ENCODE results near the gene SLCO2B1.
A peak's percentile ranks its signal among the peaks of the same experiment; 100 is the strongest.

The SLCO2B1 gene

GRCh38 chr11:75155570-75156422 lies 4.9 kb downstream of the SLCO2B1 start:
- Histone ChIP-seq H3K36me3 (ENCODE audit: control insufficient read depth, insufficient read depth, low read length, severe bottlenecking) (no peaks in the 10 kb centered on the region), H3K9ac (ENCODE audit: low read length) (no peak overlapping the region), H3K4me1 (ENCODE audit: control insufficient read depth, insufficient read depth, low read length) (peaks cover 7% of the 10 kb centered on the region), H3K9me3 (ENCODE audit: control insufficient read depth, low read length) (peaks cover 7% of the 10 kb centered on the region), H3K27me3 (replicated peaks; ENCODE audit: control insufficient read depth, insufficient read depth, low read length) (peaks cover 45% of the 10 kb centered on the region), H3K4me3 (ENCODE audit: low read length) (no peak overlapping the region)
- DNase-seq (ENCODE audit: low read depth): peak; percentile 5

DNA sequence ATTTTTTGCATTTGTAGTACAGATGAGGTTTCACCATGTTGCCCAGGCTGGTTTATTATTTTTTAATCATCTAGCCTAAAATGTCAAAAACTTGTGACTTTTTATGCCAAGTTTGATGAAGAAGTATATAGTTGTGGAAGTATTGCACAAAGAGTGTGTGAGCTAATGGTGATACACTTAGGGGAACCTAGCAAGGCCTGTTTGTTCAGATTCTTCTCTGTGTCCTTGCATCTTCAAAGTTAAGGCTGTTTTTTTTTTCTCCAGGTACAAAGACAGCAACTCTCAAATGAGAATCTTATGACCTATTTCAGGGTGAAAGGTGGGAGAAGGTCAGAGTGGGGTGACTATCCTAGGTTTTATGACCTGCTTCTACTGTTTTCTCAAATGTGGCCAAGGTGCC lies 7.3 kb downstream of the SLCO2B1 start:
- Histone ChIP-seq H3K36me3 (ENCODE audit: control insufficient read depth, insufficient read depth, low read length, severe bottlenecking) (no peaks in the 10 kb centered on the region), H3K9ac (ENCODE audit: low read length) (no peak overlapping the region), H3K4me3 (ENCODE audit: low read length) (no peak overlapping the region), H3K27me3 (replicated peaks; ENCODE audit: control insufficient read depth, insufficient read depth, low read length) (peaks cover 31% of the 10 kb centered on the region), H3K9me3 (ENCODE audit: control insufficient read depth, low read length) (peaks cover 22% of the 10 kb centered on the region), H3K4me1 (ENCODE audit: control insufficient read depth, insufficient read depth, low read length) (peaks cover 7% of the 10 kb centered on the region)
- no peak for DNase-seq (ENCODE audit: low read depth)

GRCh38 chr11:75158696-75159150 lies 7.8 kb downstream of the SLCO2B1 start:
- Histone ChIP-seq H3K9me3 (ENCODE audit: control insufficient read depth, low read length) (peaks cover 22% of the 10 kb centered on the region), H3K9ac (ENCODE audit: low read length) (no peak overlapping the region), H3K4me1 (ENCODE audit: control insufficient read depth, insufficient read depth, low read length) (peaks cover 7% of the 10 kb centered on the region), H3K36me3 (ENCODE audit: control insufficient read depth, insufficient read depth, low read length, severe bottlenecking) (no peaks in the 10 kb centered on the region), H3K4me3 (ENCODE audit: low read length) (no peak overlapping the region), H3K27me3 (replicated peaks; ENCODE audit: control insufficient read depth, insufficient read depth, low read length) (peaks cover 31% of the 10 kb centered on the region)
- DNase-seq (ENCODE audit: low read depth): no peak

GRCh38 chr11:75159151-75159953 lies 8.4 kb downstream of the SLCO2B1 start:
- no peak overlapping the region for H3K4me3 ChIP-seq (ENCODE audit: low read length)
- H3K27me3 ChIP-seq (replicated peaks; ENCODE audit: control insufficient read depth, insufficient read depth, low read length): peaks cover 36% of the 10 kb centered on the region
- peaks cover 22% of the 10 kb centered on the region for H3K9me3 ChIP-seq (ENCODE audit: control insufficient read depth, low read length)
- no peak for DNase-seq (ENCODE audit: low read depth)
- no peaks in the 10 kb centered on the region for H3K36me3 ChIP-seq (ENCODE audit: control insufficient read depth, insufficient read depth, low read length, severe bottlenecking)
- H3K9ac ChIP-seq (ENCODE audit: low read length): no peak overlapping the region
- peaks cover 7% of the 10 kb centered on the region for H3K4me1 ChIP-seq (ENCODE audit: control insufficient read depth, insufficient read depth, low read length)

GRCh38 chr11:75160220-75160757 lies 9.4 kb downstream of the SLCO2B1 start:
- H3K9ac ChIP-seq (ENCODE audit: low read length): no peak overlapping the region

GRCh38 chr11:75160880-75161279 lies 10.0 kb downstream of the SLCO2B1 start:
- no peak for DNase-seq (ENCODE audit: low read depth)
- H3K4me3 ChIP-seq (ENCODE audit: low read length): no peak overlapping the region
- peaks cover 4% of the 10 kb centered on the region for H3K4me1 ChIP-seq (ENCODE audit: control insufficient read depth, insufficient read depth, low read length)
- no peaks in the 10 kb centered on the region for H3K36me3 ChIP-seq (ENCODE audit: control insufficient read depth, insufficient read depth, low read length, severe bottlenecking)
- no peak overlapping the region for H3K9ac ChIP-seq (ENCODE audit: low read length)
- peaks cover 22% of the 10 kb centered on the region for H3K9me3 ChIP-seq (ENCODE audit: control insufficient read depth, low read length)
- peaks cover 41% of the 10 kb centered on the region for H3K27me3 ChIP-seq (replicated peaks; ENCODE audit: control insufficient read depth, insufficient read depth, low read length)

More at GRCh38 chr11:75160220-75160757, 9.4 kb downstream of the SLCO2B1 start:
- peaks cover 41% of the 10 kb centered on the region for H3K27me3 ChIP-seq (replicated peaks; ENCODE audit: control insufficient read depth, insufficient read depth, low read length)
- H3K9me3 ChIP-seq (ENCODE audit: control insufficient read depth, low read length): peaks cover 22% of the 10 kb centered on the region
- H3K36me3 ChIP-seq (ENCODE audit: control insufficient read depth, insufficient read depth, low read length, severe bottlenecking): no peaks in the 10 kb centered on the region
- no peak overlapping the region for H3K4me3 ChIP-seq (ENCODE audit: low read length)
- peaks cover 7% of the 10 kb centered on the region for H3K4me1 ChIP-seq (ENCODE audit: control insufficient read depth, insufficient read depth, low read length)
- DNase-seq (ENCODE audit: low read depth): no peak

DNA sequence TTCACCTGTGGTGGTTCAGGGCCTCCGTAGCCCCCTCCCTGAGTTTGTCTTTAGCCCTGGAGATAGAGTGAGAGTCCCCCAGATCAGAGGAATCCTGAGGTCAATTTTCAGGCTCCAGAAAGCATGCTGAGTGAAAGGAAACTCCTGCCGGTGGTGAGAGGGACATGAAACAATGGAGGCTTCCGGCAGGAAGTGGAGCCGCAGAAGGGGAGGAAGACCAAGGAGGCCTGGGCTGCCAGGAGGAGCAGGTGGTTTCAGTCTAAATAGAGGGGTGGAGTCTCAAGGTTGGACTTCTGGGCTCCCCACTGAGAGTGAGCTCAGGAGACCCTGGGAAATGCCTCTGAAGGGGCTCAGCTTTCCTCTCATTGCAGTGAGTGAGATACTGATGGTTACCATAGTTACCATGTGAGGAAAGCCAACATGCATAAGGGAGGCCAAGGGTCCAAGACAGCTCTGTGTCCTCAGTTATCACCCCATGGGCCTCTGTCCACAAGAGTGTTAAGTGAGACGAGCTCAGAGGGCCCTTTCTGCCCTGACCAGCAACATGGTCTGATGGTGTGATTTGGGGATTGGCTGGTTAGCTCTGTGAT lies 10.7 kb downstream of the SLCO2B1 start:
- Histone ChIP-seq H3K4me3 (ENCODE audit: low read length) (no peak overlapping the region), H3K9ac (ENCODE audit: low read length) (no peak overlapping the region), H3K27me3 (replicated peaks; ENCODE audit: control insufficient read depth, insufficient read depth, low read length) (peaks cover 38% of the 10 kb centered on the region), H3K4me1 (ENCODE audit: control insufficient read depth, insufficient read depth, low read length) (no peaks in the 10 kb centered on the region), H3K9me3 (ENCODE audit: control insufficient read depth, low read length) (peaks cover 22% of the 10 kb centered on the region), H3K36me3 (ENCODE audit: control insufficient read depth, insufficient read depth, low read length, severe bottlenecking) (no peaks in the 10 kb centered on the region)
- no peak for DNase-seq (ENCODE audit: low read depth)

GRCh38 chr11:75162954-75163353 lies 12.0 kb downstream of the SLCO2B1 start:
- no peaks in the 10 kb centered on the region for H3K36me3 ChIP-seq (ENCODE audit: control insufficient read depth, insufficient read depth, low read length, severe bottlenecking)
- no peak overlapping the region for H3K9ac ChIP-seq (ENCODE audit: low read length)
- peaks cover 22% of the 10 kb centered on the region for H3K9me3 ChIP-seq (ENCODE audit: control insufficient read depth, low read length)
- H3K4me3 ChIP-seq (ENCODE audit: low read length): no peak overlapping the region
- no peaks in the 10 kb centered on the region for H3K4me1 ChIP-seq (ENCODE audit: control insufficient read depth, insufficient read depth, low read length)
- H3K27me3 ChIP-seq (replicated peaks; ENCODE audit: control insufficient read depth, insufficient read depth, low read length): peaks cover 45% of the 10 kb centered on the region
- DNase-seq (ENCODE audit: low read depth): no peak

- no peak for DNase-seq (ENCODE audit: low read depth)
- Histone ChIP-seq H3K36me3 (ENCODE audit: control insufficient read depth, insufficient read depth, low read length, severe bottlenecking) (no peaks in the 10 kb centered on the region), H3K27me3 (replicated peaks; ENCODE audit: control insufficient read depth, insufficient read depth, low read length) (peaks cover 56% of the 10 kb centered on the region), H3K4me3 (ENCODE audit: low read length) (no peak overlapping the region), H3K9me3 (ENCODE audit: control insufficient read depth, low read length) (peaks cover 22% of the 10 kb centered on the region), H3K9ac (ENCODE audit: low read length) (no peak overlapping the region), H3K4me1 (ENCODE audit: control insufficient read depth, insufficient read depth, low read length) (no peaks in the 10 kb centered on the region)
Measured at GRCh38 chr11:75163921-75164849, 13.3 kb downstream of the SLCO2B1 start.

DNA sequence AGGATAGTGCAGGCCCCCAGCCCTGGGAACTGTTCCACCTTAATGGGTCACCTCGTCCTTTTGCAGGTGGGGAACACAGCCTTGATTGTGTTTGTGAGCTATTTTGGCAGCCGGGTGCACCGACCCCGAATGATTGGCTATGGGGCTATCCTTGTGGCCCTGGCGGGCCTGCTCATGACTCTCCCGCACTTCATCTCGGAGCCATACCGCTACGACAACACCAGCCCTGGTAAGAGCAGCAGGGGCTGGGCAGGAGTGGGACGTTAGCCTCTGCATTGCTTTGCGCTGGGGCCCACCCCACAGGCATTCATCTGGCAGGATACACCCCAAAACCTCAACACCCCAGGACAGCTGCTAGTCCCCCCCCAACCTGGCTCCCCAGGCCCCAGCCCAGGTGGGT lies 14.8 kb downstream of the SLCO2B1 start:
- peaks cover 57% of the 10 kb centered on the region for H3K27me3 ChIP-seq (replicated peaks; ENCODE audit: control insufficient read depth, insufficient read depth, low read length)
- no peaks in the 10 kb centered on the region for H3K36me3 ChIP-seq (ENCODE audit: control insufficient read depth, insufficient read depth, low read length, severe bottlenecking)

More for the DNA sequence above, 14.8 kb downstream of the SLCO2B1 start:
- DNase-seq (ENCODE audit: low read depth): no peak
- Histone ChIP-seq H3K9ac (ENCODE audit: low read length) (no peak overlapping the region), H3K4me1 (ENCODE audit: control insufficient read depth, insufficient read depth, low read length) (no peaks in the 10 kb centered on the region), H3K4me3 (ENCODE audit: low read length) (no peak overlapping the region), H3K9me3 (ENCODE audit: control insufficient read depth, low read length) (peaks cover 15% of the 10 kb centered on the region)
